ENCODE results near the gene ZMYND15. TPM values are rescaled to one million over a fixed set of nuclear protein-coding genes. Genes with fewer than 3 reads are reported as not detected.
A peak's percentile ranks its signal among the peaks of the same experiment; 100 is the strongest.
"Not testable (repeated sequence)": the region's sequence is repeated elsewhere in the genome, so short reads cannot be mapped to it uniquely, and the experiment has no call there.

ZMYND15 gene
- total and polyA plus RNA-seq, 2 experiments from 2014 or later = 0.16 to 0.32 TPM

GRCh38 chr17:4703330-4703691 lies 36.3 kb upstream of the ZMYND15 start:
- Histone ChIP-seq H3K27ac (peak overlapping the region; percentile 35; the same call in 1 of the 2 replicates), H4K20me1 (ENCODE audit: insufficient read depth) (no peaks in the 10 kb centered on the region)
- DNase-seq = peak; percentile 32

GRCh38 chr17:4704574-4704907 lies 35.1 kb upstream of the ZMYND15 start:
- H3K9me2 ChIP-seq (ENCODE audit: insufficient read depth); H3K36me3 ChIP-seq (ENCODE audit: low read depth); DNase-seq; H3K9me3 ChIP-seq (ENCODE audit: low read depth); H3K27ac ChIP-seq; H4K20me1 ChIP-seq (ENCODE audit: insufficient read depth); H3K4me1 ChIP-seq (ENCODE audit: insufficient read depth); H3F3A ChIP-seq (ENCODE audit: insufficient read depth); in situ Hi-C loops (cut with MboI); H3K27me3 ChIP-seq (replicated peaks; ENCODE audit: insufficient read depth): not testable (repeated sequence)
- WGBS, 2 experiments (ENCODE audit: low coverage in 1 of 2, low lambda C conversion rate in 2 of 2, missing lambda C conversion rate in 2 of 2) = 37 to 40% methylated on average over 14 of the region's 14 CpGs
- Histone ChIP-seq H3K4me3 (peak overlapping the region; percentile 96), H3K9ac (peak overlapping the region; percentile 96), H3K4me2 (ENCODE audit: unreplicated experiment) (peak overlapping the region; percentile 91), H2AFZ (peak overlapping the region; percentile 91), H3K79me2 (ENCODE audit: insufficient read depth) (peaks cover 49% of the 10 kb centered on the region)

More at GRCh38 chr17:4703330-4703691, 36.3 kb upstream of the ZMYND15 start:
- Histone ChIP-seq H3K4me2 (ENCODE audit: unreplicated experiment) (peak overlapping the region; percentile 91), H3K9me2 (ENCODE audit: insufficient read depth) (no peaks in the 10 kb centered on the region), H3K4me3 (peak overlapping the region; percentile 96), H3K27me3 (replicated peaks; ENCODE audit: insufficient read depth) (no peaks in the 10 kb centered on the region), H3K36me3 (ENCODE audit: low read depth) (no peaks in the 10 kb centered on the region), H2AFZ (peak overlapping the region; percentile 91), H3K9ac (peak overlapping the region; percentile 96), H3K4me1 (ENCODE audit: insufficient read depth) (0 out of 2 replicates have a peak, but pooled peaks cover 5% of the 10 kb centered on the region), H3F3A (ENCODE audit: insufficient read depth) (no peaks in the 10 kb centered on the region; the same call in 1 of the 2 replicates), H3K9me3 (ENCODE audit: low read depth) (no peaks in the 10 kb centered on the region), H3K79me2 (ENCODE audit: insufficient read depth) (peaks cover 60% of the 10 kb centered on the region)
- in situ Hi-C loops (cut with MboI) = no loop called here
- WGBS, 2 experiments (ENCODE audit: low coverage in 1 of 2, low lambda C conversion rate in 2 of 2, missing lambda C conversion rate in 2 of 2) = 2 to 7% methylated on average over 15 of the region's 15 CpGs
- TF ChIP-seq EZH2 (IDR thresholded peaks at IDR 0.05; ENCODE audit: insufficient read depth, poor library complexity, severe bottlenecking) (no peak), EZH2phosphoT487 (IDR thresholded peaks at IDR 0.05; ENCODE audit: insufficient read depth, low read depth) (no peak)

- H3K4me1 ChIP-seq (ENCODE audit: insufficient read depth) = 0 out of 2 replicates have a peak, but pooled peaks cover 5% of the 10 kb centered on the region
- no peak overlapping the region for H3K4me3 ChIP-seq
- in situ Hi-C loops (cut with MboI) = no loop called here
- no peaks in the 10 kb centered on the region; the same call in 1 of the 2 replicates for H3F3A ChIP-seq (ENCODE audit: insufficient read depth)
- no peaks in the 10 kb centered on the region for H3K9me2 ChIP-seq (ENCODE audit: insufficient read depth)
- no peaks in the 10 kb centered on the region for H3K27me3 ChIP-seq (replicated peaks; ENCODE audit: insufficient read depth)
- no peak overlapping the region for H3K9ac ChIP-seq
- H3K4me2 ChIP-seq (ENCODE audit: unreplicated experiment) = no peak overlapping the region
- no peak overlapping the region for H2AFZ ChIP-seq
- no peak for TF ChIP-seq EZH2phosphoT487 (IDR thresholded peaks at IDR 0.05; ENCODE audit: insufficient read depth, low read depth)
- TF ChIP-seq EZH2 (IDR thresholded peaks at IDR 0.05; ENCODE audit: insufficient read depth, poor library complexity, severe bottlenecking) = no peak
- peaks cover 44% of the 10 kb centered on the region for H3K79me2 ChIP-seq (ENCODE audit: insufficient read depth)
- H3K36me3 ChIP-seq (ENCODE audit: low read depth) = no peaks in the 10 kb centered on the region
- H4K20me1 ChIP-seq (ENCODE audit: insufficient read depth) = no peaks in the 10 kb centered on the region
- no peaks in the 10 kb centered on the region for H3K9me3 ChIP-seq (ENCODE audit: low read depth)
- WGBS, 2 experiments (ENCODE audit: low coverage in 1 of 2, low lambda C conversion rate in 2 of 2, missing lambda C conversion rate in 2 of 2) = 95% methylated on average over 15 of the region's 15 CpGs
- DNase-seq = no peak
- no peak overlapping the region for H3K27ac ChIP-seq
Measured at GRCh38 chr17:4704991-4705390, 34.6 kb upstream of the ZMYND15 start.

- Histone ChIP-seq H3K27ac (no peak overlapping the region), H3K9ac (no peak overlapping the region), H3K4me1 (ENCODE audit: insufficient read depth) (0 out of 2 replicates have a peak, but pooled peaks cover 5% of the 10 kb centered on the region), H3K79me2 (ENCODE audit: insufficient read depth) (peaks cover 33% of the 10 kb centered on the region), H3F3A (ENCODE audit: insufficient read depth) (no peaks in the 10 kb centered on the region; the same call in 1 of the 2 replicates), H3K36me3 (ENCODE audit: low read depth) (no peaks in the 10 kb centered on the region), H3K9me3 (ENCODE audit: low read depth) (no peaks in the 10 kb centered on the region), H4K20me1 (ENCODE audit: insufficient read depth) (no peaks in the 10 kb centered on the region), H3K4me3 (no peak overlapping the region), H3K9me2 (ENCODE audit: insufficient read depth) (no peaks in the 10 kb centered on the region), H2AFZ (no peak overlapping the region), H3K4me2 (ENCODE audit: unreplicated experiment) (no peak overlapping the region), H3K27me3 (replicated peaks; ENCODE audit: insufficient read depth) (no peaks in the 10 kb centered on the region)
- TF ChIP-seq EZH2 (IDR thresholded peaks at IDR 0.05; ENCODE audit: insufficient read depth, poor library complexity, severe bottlenecking) (no peak), EZH2phosphoT487 (IDR thresholded peaks at IDR 0.05; ENCODE audit: insufficient read depth, low read depth) (no peak)
- in situ Hi-C loops (cut with MboI) = no loop called here
- 76 to 78% methylated on average over 7 of the region's 7 CpGs for WGBS, 2 experiments (ENCODE audit: low coverage in 1 of 2, low lambda C conversion rate in 2 of 2, missing lambda C conversion rate in 2 of 2)
- DNase-seq = peak; percentile 14
Measured at GRCh38 chr17:4706121-4706520, 33.5 kb upstream of the ZMYND15 start.

DNA sequence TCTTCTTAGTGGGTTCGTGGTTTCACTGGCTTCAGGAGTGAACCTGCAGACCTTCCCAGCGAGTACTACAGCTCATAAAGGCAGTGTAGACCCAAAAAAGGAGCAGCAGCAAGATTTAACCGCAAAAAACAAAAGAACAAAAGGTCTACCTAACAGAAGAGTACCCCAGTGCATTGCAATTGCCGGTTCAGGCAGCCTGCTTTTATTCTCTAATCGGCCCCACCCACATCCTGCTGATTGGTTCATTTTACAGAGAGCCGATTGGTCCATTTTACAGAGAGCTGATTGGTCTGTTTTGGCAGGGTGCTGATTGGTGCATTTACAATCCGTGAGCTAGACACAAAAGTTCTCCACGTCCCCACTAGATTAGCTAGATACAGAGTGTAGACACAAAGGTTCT lies 31.2 kb upstream of the ZMYND15 start:
- Histone ChIP-seq H3K27ac (no peak overlapping the region), H3K79me2 (ENCODE audit: insufficient read depth) (peaks cover 10% of the 10 kb centered on the region), H3K9me3 (ENCODE audit: low read depth) (no peaks in the 10 kb centered on the region), H3K4me2 (ENCODE audit: unreplicated experiment) (no peak overlapping the region), H3F3A (ENCODE audit: insufficient read depth) (no peaks in the 10 kb centered on the region), H3K4me1 (ENCODE audit: insufficient read depth) (no peaks in the 10 kb centered on the region), H3K9me2 (ENCODE audit: insufficient read depth) (no peaks in the 10 kb centered on the region), H3K36me3 (ENCODE audit: low read depth) (no peaks in the 10 kb centered on the region), H4K20me1 (ENCODE audit: insufficient read depth) (no peaks in the 10 kb centered on the region), H3K9ac (no peak overlapping the region), H3K4me3 (no peak overlapping the region), H2AFZ (no peak overlapping the region), H3K27me3 (replicated peaks; ENCODE audit: insufficient read depth) (no peaks in the 10 kb centered on the region)
- TF ChIP-seq EZH2phosphoT487 (IDR thresholded peaks at IDR 0.05; ENCODE audit: insufficient read depth, low read depth) (no peak), EZH2 (IDR thresholded peaks at IDR 0.05; ENCODE audit: insufficient read depth, poor library complexity, severe bottlenecking) (no peak)
- 71 to 72% methylated on average over 8 of the region's 8 CpGs for WGBS, 2 experiments (ENCODE audit: low coverage in 1 of 2, low lambda C conversion rate in 2 of 2, missing lambda C conversion rate in 2 of 2)
- in situ Hi-C loops (cut with MboI) = no loop called here
- no peak for DNase-seq

All from GM23248 (cell line).